Measurements from ENCODE around the gene SERPINA1.
"Not testable (repeated sequence)": the region's sequence is repeated elsewhere in the genome, so short reads cannot be mapped to it uniquely, and the experiment has no call there.

Gene SERPINA1

DNA sequence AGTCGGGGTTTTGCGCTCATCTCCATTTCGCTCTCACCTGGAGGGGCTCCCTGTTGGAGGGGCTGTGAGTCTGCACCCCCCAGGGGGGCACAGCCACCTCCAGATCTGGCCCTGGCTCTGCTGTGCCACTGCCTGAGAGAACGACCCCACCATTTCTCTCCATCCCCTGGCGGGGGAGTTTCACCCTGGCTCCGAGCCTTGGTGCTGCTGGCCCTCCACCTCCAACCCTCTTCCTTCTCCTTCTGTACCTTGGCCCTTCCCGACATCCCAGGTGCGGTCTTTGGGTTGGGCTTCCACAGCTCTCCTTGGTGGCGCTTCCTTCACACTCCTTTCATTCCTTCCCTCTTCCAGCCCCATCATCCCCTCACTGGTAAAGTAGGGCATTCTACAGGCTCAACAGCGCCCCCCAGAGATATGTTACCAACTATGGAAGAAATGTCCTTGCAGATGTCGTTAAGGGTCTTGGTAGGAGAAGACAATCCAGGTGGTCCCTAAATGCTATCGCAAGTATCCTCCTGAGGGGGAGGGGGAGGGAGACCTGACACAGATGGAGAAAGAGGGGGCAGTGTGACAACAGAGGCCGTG, 16.3 kb downstream of the SERPINA1 start:
- in situ Hi-C loops (cut with HindIII; ENCODE audit: low sequenced_read_pairs), result no loop called here

DNA sequence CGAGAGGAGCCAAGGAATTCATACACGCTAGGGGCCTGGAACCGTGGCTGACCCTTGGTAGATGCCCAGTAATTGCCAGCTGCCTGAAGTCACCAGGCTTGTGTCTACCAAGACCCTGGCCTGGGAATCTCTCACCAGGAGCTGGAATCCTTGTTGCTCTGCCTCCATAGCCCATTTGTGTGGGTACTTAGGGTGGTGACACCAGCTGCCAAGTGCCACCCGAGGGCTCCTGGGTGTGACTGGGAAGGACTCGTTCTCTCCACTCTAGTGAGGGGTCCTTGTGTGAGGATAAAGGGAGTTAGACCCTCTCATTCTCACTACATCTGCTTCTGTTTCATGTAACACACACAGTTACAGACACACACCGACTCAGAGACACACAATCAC, 17.9 kb downstream of the SERPINA1 start:
- in situ Hi-C loops (cut with HindIII; ENCODE audit: low sequenced_read_pairs), result no loop called here

DNA sequence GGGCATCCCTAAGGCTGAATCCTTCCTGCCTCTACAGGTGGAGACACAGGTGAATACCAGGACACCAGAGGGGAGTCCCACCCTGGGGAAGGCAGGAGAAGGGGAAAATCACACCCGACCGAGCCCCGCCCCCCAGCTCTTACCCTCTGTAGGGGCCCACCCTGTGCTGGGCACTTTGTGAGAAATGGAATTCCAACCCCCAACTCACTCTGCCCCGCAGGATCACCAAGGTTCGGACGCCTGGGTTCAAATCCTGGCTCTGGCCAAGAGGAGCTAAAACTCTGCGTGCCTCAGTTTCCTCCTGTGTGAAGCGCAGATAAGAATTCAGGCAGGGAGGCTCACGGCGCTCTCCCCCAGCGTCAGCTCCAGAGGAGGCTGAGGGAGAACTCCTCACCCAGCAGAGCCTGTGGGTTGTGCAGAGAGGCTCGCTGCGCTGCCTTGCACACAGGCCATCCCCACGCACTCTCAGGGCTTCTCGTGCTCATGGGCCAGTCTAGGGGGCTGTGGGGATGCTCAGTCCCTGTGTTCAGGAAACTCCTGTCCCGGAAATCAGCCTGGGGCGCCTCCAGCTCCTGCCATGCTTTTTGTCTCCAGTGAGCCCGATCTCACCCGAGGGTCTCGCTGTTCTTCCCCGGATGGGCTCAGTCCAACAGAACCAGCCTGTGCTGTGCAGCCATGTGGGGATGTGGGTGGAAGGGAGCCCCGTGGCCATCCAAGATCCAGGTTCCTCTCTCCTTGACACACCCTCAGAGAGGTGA, 18.5 kb downstream of the SERPINA1 start:
- in situ Hi-C loops (cut with HindIII; ENCODE audit: low sequenced_read_pairs), result not testable (repeated sequence)

DNA sequence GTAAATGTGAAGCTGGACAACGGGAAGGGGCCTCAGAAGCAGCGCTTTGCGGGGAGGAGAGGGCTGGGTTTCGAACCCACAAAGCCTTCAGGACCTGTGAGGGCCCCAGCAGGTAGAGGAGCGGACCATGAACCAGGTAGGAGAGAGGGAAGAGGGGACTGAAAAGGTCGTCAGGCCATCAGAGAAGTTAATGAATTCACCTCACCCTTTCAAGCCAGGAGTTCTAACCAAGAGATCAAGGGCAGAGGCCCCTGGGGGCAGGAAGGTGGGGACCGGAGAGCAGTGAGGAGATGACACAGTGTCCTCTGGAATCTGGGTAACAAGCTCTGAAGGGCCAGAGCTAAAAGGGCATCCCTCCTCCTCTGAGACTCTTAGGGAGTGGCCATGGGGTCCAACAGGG, 19.4 kb downstream of the SERPINA1 start:
- in situ Hi-C loops (cut with HindIII; ENCODE audit: low sequenced_read_pairs), result no loop called here

DNA sequence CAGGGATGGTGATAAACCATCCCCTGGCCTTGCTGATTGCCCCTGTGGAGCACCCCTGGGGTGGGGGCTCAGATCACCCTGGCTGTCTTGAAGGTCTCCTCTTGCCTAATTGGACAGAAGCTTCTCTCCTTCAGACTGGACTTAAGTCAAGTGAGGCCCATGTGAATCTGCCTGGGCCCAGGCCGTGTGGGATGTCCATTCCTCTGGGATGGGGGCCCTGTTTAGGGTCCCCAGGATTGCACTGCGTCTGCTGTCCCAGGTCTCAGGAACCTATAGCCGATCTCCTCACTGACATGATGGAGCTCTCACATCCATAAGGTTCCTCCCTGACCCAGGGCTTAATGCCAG, 20.2 kb downstream of the SERPINA1 start:
- in situ Hi-C loops (cut with HindIII; ENCODE audit: low sequenced_read_pairs), result no loop called here

DNA sequence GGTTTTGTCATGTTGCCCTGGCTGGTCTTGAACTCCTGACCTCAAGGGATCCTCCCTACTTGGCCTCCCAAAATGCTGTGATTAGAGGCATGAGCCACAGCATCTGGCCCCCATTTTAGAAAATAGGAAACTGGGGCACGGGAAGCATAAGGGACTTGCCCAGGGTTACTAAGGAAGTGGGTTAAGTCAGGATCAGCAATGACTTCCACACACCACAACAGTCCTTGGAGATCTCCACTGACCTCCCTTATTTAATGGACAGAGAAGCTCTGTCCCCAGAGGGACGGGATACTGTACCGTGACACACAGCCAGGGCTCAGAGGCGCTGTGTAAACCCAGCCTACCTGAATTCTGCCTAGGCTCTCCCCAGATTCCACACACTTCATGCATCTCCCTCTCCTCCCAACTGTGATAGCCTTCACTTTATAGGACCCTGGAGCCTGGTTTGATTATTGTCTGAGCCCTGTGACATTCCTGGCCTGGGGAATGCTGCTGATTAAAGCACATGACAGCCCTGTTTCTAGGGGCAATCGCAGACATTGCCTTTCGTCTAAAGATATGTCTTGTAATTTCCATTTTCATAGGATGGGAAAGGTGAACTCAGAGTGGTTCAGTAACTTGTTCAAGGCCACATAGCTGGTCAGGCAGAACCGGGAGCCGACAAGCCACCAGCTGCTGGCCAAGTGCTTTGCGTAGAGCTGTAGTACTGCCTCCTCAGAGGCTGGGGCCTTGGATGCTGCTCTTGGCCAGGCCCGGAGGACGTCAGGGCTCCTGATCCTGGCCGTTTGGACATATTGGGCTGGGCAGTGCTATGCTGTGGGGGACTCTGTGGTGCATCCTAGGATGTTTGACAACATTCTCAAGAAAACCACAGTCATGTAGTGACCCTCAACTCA, 20.8 kb downstream of the SERPINA1 start:
- in situ Hi-C loops (cut with HindIII; ENCODE audit: low sequenced_read_pairs), result no loop called here

DNA sequence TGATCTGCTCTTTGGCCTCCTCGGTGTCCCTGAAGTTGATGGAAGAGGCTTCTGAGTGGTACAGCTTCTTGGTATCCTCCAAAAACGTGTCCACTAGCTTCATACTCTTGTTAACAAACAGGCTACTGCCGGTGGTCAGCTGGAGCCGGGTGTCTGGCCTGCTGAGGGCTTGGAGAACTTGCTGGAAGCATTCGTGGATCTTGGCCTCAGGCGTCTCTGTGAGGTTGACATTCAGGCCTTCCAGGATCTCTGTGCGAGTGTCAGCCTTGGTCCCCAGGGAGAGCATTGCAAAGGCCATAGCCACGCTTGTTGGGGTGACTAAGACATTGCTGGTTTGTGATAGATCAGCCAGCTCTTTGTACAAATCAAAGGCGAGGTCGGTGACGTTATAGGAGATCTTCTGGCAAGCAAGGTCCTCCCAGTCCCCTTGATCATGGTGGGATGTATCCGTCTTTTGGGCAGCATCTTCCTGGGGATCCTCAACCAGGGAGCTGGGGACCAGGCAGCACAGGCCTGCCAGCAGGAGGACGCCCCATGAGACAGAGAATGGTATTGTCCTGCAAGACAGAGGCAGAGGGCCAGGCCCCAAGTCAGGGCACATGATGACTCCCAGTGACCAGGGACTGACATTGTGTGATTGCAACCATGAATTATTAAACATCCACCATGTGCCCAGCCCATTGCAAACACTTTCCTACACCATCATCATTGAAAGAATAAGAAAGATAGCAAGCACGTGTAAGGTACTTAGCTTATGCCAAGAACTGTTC, 22.1 kb downstream of the SERPINA1 start, which contains the start of gene SERPINA2:
SERPINA2 (minus strand) TSS at position 553 of the 770 bp plus-strand sequence.
- in situ Hi-C loops (cut with HindIII; ENCODE audit: low sequenced_read_pairs), result no loop called here

DNA sequence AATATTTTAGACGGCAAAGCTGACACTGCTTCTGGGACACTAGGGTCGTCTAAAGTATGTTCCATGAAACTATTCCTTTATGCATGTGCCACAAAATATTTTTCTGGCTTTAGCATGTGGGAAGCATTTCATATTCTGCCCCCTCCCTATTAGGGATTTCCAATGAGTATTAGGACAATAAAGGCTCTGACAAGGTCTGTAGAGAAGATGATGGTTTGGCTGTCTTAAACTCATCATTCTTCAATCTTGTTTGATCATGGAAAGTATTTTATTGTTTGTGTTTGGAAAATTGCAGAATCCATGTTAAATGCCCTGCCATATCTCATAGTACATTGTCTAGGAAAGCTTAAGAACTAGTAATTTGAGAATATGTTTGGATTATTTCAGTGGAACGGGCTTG, 22.8 kb downstream of the SERPINA1 start:
- in situ Hi-C loops (cut with HindIII; ENCODE audit: low sequenced_read_pairs), result no loop called here

DNA sequence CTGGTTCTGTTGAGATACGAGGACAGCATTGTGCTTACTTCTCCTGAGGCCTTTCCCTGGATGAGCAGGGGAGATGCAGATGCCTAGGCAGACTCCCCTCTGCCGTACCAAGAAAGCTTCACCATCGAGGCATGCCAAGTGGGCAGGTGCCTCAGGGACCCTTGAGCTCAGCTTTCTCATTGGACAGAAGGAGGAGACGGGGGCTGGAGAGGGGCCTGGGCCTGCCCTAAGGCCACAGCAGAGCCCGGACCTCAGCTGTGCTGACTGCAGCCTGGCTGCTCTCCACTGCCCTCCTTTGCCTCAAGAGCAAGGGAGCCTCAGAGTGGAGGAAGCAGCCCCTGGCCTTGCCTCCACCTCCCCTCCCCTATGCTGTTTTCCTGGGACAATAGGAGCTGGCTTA, 23.4 kb downstream of the SERPINA1 start:
- in situ Hi-C loops (cut with HindIII; ENCODE audit: low sequenced_read_pairs), result no loop called here

DNA sequence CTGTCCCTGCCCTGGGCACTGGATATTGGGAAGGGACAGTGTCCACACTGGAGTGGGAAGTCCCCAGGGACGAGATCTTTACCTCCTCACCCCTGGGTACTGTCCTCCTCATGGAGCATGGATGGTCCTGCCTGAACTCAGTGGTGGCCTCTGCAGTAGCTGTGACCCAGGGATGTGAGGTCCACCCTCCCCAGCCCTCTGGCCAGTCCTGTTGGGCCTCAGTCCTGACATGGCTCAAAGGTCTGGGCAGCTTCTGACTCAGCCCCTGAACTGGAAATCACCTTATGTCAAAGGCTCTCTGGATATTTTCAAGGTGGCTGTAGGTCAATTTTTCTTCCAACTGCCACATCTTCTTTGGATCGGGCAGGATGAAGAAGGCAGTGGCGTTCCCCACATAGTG, 24.4 kb downstream of the SERPINA1 start:
- in situ Hi-C loops (cut with HindIII; ENCODE audit: low sequenced_read_pairs), result no loop called here

DNA sequence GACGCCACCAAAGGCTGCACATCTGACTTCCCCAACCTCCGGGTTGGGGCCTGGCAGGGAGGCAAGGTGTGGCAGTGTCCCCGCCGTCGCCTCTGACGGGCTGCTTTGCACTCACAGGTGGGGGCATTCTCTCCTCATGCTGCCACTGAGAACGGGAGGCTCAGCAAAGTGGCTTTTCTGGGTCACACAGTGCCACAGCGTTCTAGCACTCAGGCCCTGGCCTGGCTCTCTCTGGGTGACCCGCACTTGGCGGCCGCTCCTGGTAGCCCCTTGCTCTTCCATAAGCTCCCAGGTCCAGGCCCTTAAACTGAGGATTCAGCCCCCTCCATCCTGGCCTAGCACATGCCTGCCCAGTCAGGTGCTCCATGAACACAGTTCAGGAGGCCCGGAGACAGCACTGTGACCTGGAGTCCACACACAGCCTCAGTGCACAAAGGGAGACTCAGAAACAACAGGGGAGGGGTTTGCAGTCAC, 25.2 kb downstream of the SERPINA1 start:
- in situ Hi-C loops (cut with HindIII; ENCODE audit: low sequenced_read_pairs), result no loop called here

DNA sequence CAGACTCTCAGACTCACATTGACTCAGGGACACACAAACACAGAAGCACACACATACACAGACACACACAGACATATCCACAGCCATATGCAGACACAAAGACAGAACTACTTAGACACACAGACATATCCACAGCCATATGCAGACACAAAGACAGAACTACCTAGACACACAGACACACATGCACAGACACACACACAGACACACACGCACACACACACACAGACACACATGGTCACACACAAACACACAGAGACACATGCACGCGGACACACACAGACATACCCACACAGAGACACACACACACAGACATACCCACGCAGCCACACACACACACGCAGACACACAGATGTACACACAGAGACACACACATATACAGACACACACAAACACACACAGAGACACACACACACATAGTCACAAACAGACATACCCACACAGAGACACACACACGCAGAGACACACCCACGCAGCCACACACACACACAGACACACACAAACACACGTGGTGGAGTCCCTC, 25.7 kb downstream of the SERPINA1 start:
- in situ Hi-C loops (cut with HindIII; ENCODE audit: low sequenced_read_pairs), result no loop called here

DNA sequence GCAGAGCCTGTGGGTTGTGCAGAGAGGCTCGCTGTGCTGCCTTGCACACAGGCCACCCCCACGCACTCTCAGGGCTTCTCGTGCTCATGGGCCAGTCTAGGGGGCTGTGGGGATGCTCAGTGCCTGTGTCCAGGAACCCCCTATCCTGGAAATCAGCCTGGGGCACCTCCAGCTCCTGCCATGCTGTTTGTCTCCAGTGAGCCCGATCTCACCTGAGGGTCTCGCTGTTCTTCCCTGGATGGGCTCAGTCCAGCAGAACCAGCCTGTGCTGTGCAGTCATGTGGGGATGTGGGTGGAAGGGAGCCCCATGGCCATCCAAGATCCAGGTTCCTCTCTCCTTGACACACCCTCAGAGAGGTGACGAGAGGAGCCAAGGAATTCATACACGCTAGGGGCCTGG, 26.7 kb downstream of the SERPINA1 start:
- in situ Hi-C loops (cut with HindIII; ENCODE audit: low sequenced_read_pairs), result no loop called here

DNA sequence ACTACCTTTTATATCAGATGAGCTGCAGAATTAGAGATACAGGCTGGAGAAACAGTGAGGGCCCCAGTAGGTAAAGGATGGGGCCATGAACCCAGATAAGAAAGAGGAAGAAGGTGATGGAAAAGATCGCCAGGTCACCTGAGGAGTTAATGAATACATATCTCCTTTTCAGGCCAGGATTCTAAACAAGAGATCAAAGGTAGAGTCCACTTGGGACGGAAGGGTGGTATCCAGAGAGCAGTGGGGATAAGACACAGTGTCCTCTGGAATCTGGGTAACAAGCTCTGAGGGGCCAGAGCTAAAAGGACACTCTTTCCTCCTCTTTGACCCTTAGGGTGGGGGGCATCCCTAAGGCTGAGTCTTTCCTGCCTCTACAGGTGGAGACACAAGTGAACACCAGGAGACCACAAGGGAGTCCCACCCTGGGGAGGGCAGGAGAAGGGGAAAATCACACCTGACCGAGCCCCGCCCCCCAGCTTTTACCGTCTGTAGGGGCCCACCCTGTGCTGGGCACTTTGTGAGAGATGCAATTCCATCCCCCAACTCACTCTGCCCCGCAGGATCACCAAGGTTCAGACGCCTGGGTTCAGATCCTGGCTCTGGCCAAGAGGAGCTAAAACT, 27.3 kb downstream of the SERPINA1 start:
- in situ Hi-C loops (cut with HindIII; ENCODE audit: low sequenced_read_pairs), result no loop called here

DNA sequence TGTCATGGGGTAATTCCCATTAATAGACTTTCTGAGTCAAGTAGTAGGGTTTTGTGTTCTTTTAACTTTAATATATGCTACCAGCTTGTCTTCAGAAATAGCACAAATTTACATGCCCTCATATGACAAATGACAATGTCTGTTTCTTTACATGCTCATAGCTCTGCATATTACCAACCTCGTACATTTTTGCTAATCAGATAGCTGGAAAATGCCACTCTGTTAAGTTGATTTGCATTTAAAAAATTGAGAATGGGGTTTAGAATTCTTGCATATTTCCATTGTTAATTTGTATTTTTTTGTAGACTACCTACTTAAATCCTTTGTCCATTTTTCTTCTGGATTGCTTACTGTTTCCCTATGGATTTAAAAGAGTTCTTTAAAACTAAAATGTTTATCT, 31.2 kb downstream of the SERPINA1 start:
- in situ Hi-C loops (cut with HindIII; ENCODE audit: low sequenced_read_pairs), result no loop called here

DNA sequence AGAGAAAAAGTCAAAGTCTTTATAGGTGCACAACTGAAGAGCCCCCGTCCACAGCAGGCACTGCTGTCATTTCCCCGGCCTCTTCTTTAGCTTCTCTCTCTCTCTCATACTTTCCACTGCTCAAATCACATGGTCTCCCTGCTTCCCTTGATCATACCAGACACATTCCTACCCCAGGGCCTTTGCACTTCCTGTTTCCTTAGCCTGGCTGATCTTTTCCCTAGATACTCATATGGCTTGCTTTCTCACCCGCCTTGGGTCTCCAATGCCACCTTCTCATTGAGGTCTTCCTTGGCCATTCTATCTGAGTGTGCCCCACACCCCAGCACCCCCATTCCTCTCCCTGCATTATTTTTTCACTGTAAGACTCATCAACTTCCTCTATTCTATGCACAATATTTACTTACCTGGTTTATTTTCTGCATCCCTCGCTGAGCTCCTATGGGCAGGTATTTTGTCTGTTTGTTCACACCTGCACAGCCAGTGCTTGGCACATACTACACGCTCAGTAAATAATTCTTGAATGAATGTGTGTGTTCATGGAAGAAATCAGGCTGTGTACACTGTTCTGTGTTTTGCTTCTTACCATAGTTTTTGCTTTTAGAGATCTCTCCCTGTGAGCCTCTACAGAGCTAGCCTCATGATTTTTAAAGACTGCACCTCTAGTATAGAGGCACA, 31.9 kb downstream of the SERPINA1 start:
- in situ Hi-C loops (cut with HindIII; ENCODE audit: low sequenced_read_pairs), result no loop called here

DNA sequence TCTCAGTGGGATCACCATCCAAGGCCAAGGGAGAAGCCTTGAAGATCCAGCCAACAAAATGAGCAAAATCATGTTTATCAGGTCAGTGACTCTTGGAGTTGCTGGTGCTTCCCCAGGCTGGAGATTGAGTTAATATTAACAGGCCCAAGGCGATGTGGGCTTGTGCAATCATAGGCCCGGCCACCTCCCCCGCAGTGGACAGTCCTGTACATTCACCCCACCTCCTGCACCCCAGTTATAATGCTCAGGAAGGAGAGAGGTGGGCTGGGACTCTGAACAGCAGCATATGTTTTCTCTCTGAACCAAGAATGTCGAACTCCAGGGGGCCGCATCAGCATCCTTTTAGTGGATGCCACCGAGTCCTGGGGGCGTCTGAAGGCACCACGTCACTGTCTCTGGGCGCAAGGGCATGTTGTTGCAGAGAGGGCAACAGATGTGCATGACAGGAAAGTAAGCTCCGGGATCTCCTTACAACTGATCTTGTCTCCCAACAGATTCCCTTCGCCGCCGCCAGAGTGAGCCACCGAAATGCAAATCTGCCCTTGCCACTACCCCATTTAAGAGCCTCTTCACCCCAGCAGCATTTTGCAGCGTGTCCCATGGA, 33.1 kb downstream of the SERPINA1 start:
- in situ Hi-C loops (cut with HindIII; ENCODE audit: low sequenced_read_pairs), result no loop called here

DNA sequence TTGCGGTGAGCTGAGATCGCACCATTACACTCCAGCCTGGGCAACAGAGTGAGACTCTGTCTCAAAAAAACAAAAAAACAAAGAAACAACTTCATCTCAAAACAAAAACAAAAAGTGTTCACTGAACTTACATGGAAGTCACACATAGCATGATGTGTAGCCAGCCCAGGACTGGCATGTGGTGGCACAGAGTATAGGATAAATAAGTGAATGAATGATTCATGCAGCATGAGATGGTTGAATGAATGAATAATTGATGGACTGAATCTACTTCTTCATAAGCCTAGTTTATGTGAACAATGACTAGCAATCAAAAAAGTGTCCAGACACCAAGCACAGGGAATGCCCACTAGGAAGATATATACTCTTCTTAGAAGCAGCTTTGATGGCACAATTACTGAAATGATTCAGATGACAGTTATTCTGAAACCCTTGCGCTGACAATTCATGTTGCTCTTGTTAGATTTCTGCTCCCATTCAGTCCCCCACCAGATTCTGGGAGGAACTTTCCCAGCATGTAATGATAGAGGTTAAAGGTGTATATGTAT, 33.7 kb downstream of the SERPINA1 start:
- in situ Hi-C loops (cut with HindIII; ENCODE audit: low sequenced_read_pairs), result no loop called here

DNA sequence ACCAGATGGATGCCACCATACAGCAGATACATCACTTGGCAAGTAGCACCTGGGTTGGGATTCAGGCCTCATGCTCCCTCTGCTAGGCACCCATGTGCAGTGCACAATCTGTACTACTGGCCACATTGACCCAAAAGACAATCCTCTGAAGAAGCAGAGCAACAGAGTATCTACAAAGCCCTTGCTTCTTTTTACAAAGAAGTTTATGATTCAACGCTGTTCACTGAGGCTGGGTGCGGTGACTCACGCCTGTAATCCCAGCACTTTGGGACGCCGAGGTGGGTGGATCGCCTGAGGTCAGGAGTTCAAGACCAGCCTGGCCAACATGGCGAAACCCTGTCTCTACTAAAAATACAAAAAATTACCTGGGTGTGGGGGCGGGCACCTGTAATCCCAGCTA, 34.2 kb downstream of the SERPINA1 start:
- in situ Hi-C loops (cut with HindIII; ENCODE audit: low sequenced_read_pairs), result not testable (repeated sequence)
